PFSK-1 (cell line): ENCODE data around the gene SETD6.

ENCODE experiments used
- FOXP2 ChIP-seq: optimal IDR thresholded peaks from 2 replicates; pipeline ENCODE3; 2011; ENCODE audit warnings: borderline replicate concordance, control low read depth, inconsistent platforms; ENCODE audit not compliant: insufficient read depth; ENCODE audit errors: extremely low read length, extremely low read depth
- POLR2AphosphoS5 ChIP-seq: IDR thresholded peaks from 2 replicates; pipeline ENCODE4 v1.6.1; 2012; ENCODE audit warnings: low read depth, mild to moderate bottlenecking, control low read depth, low read length, moderate library complexity
- REST ChIP-seq, 2 experiments: IDR thresholded peaks; 2 replicates each; pipeline versions ENCODE4 v1.6.1 to v1.8.0; 2011 to 2012; ENCODE audit warnings: low read depth in 2 of 2, low read length in 2 of 2, control low read depth in 1 of 2, inconsistent platforms in 1 of 2, mild to moderate bottlenecking in 1 of 2, moderate library complexity in 1 of 2; ENCODE audit not compliant: insufficient read depth in 1 of 2
- SIN3A ChIP-seq: IDR thresholded peaks from 2 replicates; pipeline ENCODE4 v1.6.1; 2012; ENCODE audit warnings: mild to moderate bottlenecking, low read length, moderate library complexity, borderline replicate concordance; ENCODE audit not compliant: insufficient read depth
- TAF1 ChIP-seq: IDR thresholded peaks from 2 replicates; pipeline ENCODE4 v1.6.1; 2012; ENCODE audit warnings: low read length, control low read depth, borderline replicate concordance; ENCODE audit not compliant: insufficient read depth

The SETD6 gene

GRCh38 chr16:58493756-58494431 lies 21.4 kb upstream of the SETD6 start:
- no peak for TF ChIP-seq SIN3A
- no peak for TF ChIP-seq FOXP2
- TF ChIP-seq TAF1, result no peak
- TF ChIP-seq REST (IDR thresholded peaks at IDR 0.05; ENCODE audit: insufficient read depth in 1 of 2, low read depth in 2 of 2, low read length in 2 of 2), result no peak
- no peak for TF ChIP-seq POLR2AphosphoS5

GRCh38 chr16:58494981-58495520 lies 20.3 kb upstream of the SETD6 start:
- no peak for TF ChIP-seq FOXP2
- no peak for TF ChIP-seq SIN3A
- no peak for TF ChIP-seq TAF1
- no peak for TF ChIP-seq POLR2AphosphoS5
- TF ChIP-seq REST (IDR thresholded peaks at IDR 0.05; ENCODE audit: insufficient read depth in 1 of 2, low read depth in 2 of 2, low read length in 2 of 2), result no peak

GRCh38 chr16:58495521-58496331 lies 19.6 kb upstream of the SETD6 start:
- TF ChIP-seq FOXP2 (no peak), POLR2AphosphoS5 (no peak), REST (IDR thresholded peaks at IDR 0.05; ENCODE audit: insufficient read depth in 1 of 2, low read depth in 2 of 2, low read length in 2 of 2) (no peak), SIN3A (no peak), TAF1 (no peak)

- TF ChIP-seq SIN3A (no peak), POLR2AphosphoS5 (no peak), REST (IDR thresholded peaks at IDR 0.05; ENCODE audit: insufficient read depth in 1 of 2, low read depth in 2 of 2, low read length in 2 of 2) (no peak), FOXP2 (no peak), TAF1 (no peak)
Observed at GRCh38 chr16:58497468-58497867, 17.8 kb upstream of the SETD6 start.
